Osteoblast (primary cell): ENCODE data around the gene ACAN. TPM values are rescaled to one million over a fixed set of nuclear protein-coding genes. Genes with fewer than 3 reads are reported as not detected.

ENCODE experiments used
- DNase-seq: peaks from one replicate; pipeline ENCODE4 v3.0.0; 2011; ENCODE audit warnings: low spot score, mixed read lengths; ENCODE audit not compliant: insufficient read length; ENCODE audit errors: missing footprints
- H2AFZ ChIP-seq: 2 replicates; pipeline ENCODE4 v1.6.0; 2011; ENCODE audit warnings: mild to moderate bottlenecking, low read length
- H3K27ac ChIP-seq: 2 replicates; pipeline ENCODE4 v1.5.1; 2011; ENCODE audit warnings: mild to moderate bottlenecking, low read depth, low read length, moderate library complexity
- H3K27me3 ChIP-seq: 2 replicates; pipeline ENCODE4 v1.6.0; 2012; ENCODE audit warnings: mild to moderate bottlenecking, control low read depth, inconsistent platforms, low read length, moderate library complexity; ENCODE audit not compliant: insufficient read depth
- H3K36me3 ChIP-seq: 2 replicates; pipeline ENCODE4 v1.5.1; 2011; ENCODE audit warnings: mild to moderate bottlenecking, low read length, control low read depth, moderate library complexity; ENCODE audit not compliant: insufficient read depth
- H3K4me1 ChIP-seq: 2 replicates; pipeline ENCODE4 v1.5.1; 2011; ENCODE audit warnings: mild to moderate bottlenecking, low read length, control low read depth, moderate library complexity; ENCODE audit not compliant: insufficient read depth
- H3K4me2 ChIP-seq: 2 replicates; pipeline ENCODE4 v1.6.0; 2011; ENCODE audit warnings: mild to moderate bottlenecking, low read length; ENCODE audit not compliant: insufficient read depth
- H3K4me3 ChIP-seq: fragments of 200-600 bp; sonication (generic); 3 replicates; pipeline ENCODE4 v1.5.1; 2012; ENCODE audit warnings: mild to moderate bottlenecking, low read length, inconsistent platforms; ENCODE audit not compliant: insufficient read depth
- H3K79me2 ChIP-seq: 2 replicates; pipeline ENCODE4 v1.6.0; 2012; ENCODE audit warnings: mild to moderate bottlenecking, low read length, control low read depth, inconsistent platforms; ENCODE audit not compliant: insufficient read depth
- H3K9me3 ChIP-seq: 2 replicates; pipeline ENCODE4 v1.5.1; 2011; ENCODE audit warnings: low read depth, low read length, control low read depth
- H4K20me1 ChIP-seq: 2 replicates; pipeline ENCODE4 v1.6.0; 2012; ENCODE audit warnings: mild to moderate bottlenecking, low read length, control low read depth; ENCODE audit not compliant: insufficient read depth
- CTCF ChIP-seq: IDR thresholded peaks from 2 replicates; pipeline ENCODE4 v1.5.1; 2011; ENCODE audit warnings: mild to moderate bottlenecking, low read depth, low read length, moderate library complexity; ENCODE audit errors: extremely low read depth
- total RNA-seq: library from RNA; depleted of rRNA; stranded (reverse); fragments of >200 nt; gene quantifications from 2 replicates; pipeline ENCODE4 v1.2.3, GENCODE V29; 2012

The ACAN gene
- total RNA-seq, 1 donor = 12.7 TPM

DNA sequence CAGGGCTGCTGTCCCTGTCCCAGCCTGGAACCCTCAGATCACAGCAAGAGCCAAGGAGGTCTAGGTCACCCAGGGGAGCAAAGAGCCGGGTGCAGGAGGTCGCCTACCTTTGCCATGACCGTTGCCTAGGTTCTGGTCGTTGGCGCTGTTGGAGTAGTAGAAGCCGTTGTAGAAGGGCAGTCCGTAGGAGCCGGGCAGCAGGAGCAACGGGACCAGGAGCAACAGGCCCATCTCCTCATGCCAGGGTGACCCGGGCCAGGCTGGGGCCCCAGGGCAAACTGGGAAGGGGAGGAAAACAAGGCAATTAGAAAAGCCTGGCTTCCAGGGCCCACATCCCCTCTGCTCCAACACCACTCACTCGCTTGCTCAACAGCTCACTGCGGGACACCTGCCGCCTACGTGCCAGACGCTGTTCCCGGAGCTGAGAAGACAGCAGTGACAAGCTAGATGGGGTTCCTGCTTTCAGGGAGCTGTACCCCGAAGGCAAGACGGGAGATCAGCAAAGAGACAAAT is 83.9 kb downstream of the ACAN start:
- H3K4me1 ChIP-seq = peaks cover 26% of the 10 kb centered on the region
- H3K4me3 ChIP-seq = no peak overlapping the region
- no peaks in the 10 kb centered on the region for H3K79me2 ChIP-seq
- H3K36me3 ChIP-seq = peaks cover 8% of the 10 kb centered on the region
- no peak overlapping the region for H3K27ac ChIP-seq
- no peaks in the 10 kb centered on the region for H3K27me3 ChIP-seq
- no peak overlapping the region for H2AFZ ChIP-seq
- H3K9me3 ChIP-seq = no peaks in the 10 kb centered on the region
- H4K20me1 ChIP-seq = no peaks in the 10 kb centered on the region
- no peak overlapping the region for H3K4me2 ChIP-seq
- no peak for TF ChIP-seq CTCF
- peak; percentile 18 for DNase-seq

DNA sequence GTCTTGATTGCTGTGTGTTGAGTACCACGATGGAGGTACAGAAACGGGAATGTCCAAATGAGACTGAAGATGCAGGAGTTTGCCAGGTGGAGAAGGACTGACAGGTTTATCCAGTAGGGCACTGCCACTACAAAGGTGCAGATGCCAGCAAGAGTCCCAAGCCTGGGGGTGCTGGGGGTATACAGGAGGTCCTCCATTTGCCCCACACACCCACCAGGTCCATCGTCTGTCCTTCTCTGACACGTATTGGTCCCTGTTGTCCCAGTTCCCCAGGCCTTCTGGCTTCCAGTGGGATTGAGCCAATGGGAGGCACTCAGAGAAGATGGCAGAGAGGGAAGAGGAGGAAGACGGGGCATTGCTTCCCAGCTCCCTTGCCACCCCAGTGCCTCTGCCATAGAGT is 85.5 kb downstream of the ACAN start:
- peak; percentile 9 for DNase-seq
- Histone ChIP-seq H3K4me2 (no peak overlapping the region), H4K20me1 (no peaks in the 10 kb centered on the region), H3K27ac (no peak overlapping the region), H3K9me3 (no peaks in the 10 kb centered on the region), H3K36me3 (peaks cover 8% of the 10 kb centered on the region), H3K79me2 (no peaks in the 10 kb centered on the region), H3K27me3 (no peaks in the 10 kb centered on the region), H3K4me3 (no peak overlapping the region), H3K4me1 (peaks cover 14% of the 10 kb centered on the region), H2AFZ (no peak overlapping the region)
- TF ChIP-seq CTCF = no peak

DNA sequence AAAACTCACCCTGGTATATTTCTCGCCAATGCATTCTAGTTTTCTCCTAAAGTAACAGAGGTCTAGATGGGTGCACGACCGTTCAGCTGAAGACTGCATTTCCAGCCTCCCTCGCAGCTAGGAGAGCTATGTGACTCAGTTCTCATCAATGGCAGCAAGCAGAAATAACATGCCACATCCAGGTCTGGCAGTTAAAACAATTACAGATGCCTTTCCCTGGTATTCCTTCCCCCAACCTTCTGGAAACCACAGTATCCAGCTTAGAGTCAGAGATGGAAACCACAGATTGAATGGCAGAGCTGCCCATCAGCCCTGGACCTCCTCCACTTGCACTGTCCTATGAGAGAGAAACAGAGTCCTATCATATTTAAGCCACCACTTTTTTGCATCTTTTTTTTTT is 87.3 kb downstream of the ACAN start:
- H3K9me3 ChIP-seq = no peaks in the 10 kb centered on the region
- no peak overlapping the region for H3K27ac ChIP-seq
- H3K4me3 ChIP-seq = no peak overlapping the region
- H3K79me2 ChIP-seq = no peaks in the 10 kb centered on the region
- peaks cover 8% of the 10 kb centered on the region for H3K36me3 ChIP-seq
- no peaks in the 10 kb centered on the region for H3K27me3 ChIP-seq
- no peak overlapping the region for H3K4me2 ChIP-seq
- peak; percentile 97 for DNase-seq
- TF ChIP-seq CTCF = no peak
- no peak overlapping the region for H2AFZ ChIP-seq
- H4K20me1 ChIP-seq = peaks cover 5% of the 10 kb centered on the region
- H3K4me1 ChIP-seq = peaks cover 23% of the 10 kb centered on the region

- Histone ChIP-seq H3K4me2 (no peak overlapping the region), H4K20me1 (peaks cover 5% of the 10 kb centered on the region), H3K27ac (no peak overlapping the region), H3K79me2 (no peaks in the 10 kb centered on the region), H3K36me3 (peaks cover 5% of the 10 kb centered on the region), H2AFZ (no peak overlapping the region), H3K27me3 (no peaks in the 10 kb centered on the region), H3K4me1 (peaks cover 26% of the 10 kb centered on the region), H3K9me3 (no peaks in the 10 kb centered on the region), H3K4me3 (no peak overlapping the region)
- no peak for DNase-seq
- TF ChIP-seq CTCF = no peak
These were observed 88.5 kb downstream of the ACAN start for GRCh38 chr15:88891540-88892254.
